CD14-positive monocyte (primary cell): ENCODE data around the gene FOXP1. TPM values are rescaled to one million over a fixed set of nuclear protein-coding genes. Genes with fewer than 3 reads are reported as not detected.

Experiments
- DNase-seq, 3 donors: peaks; one replicate each; pipeline ENCODE4 v3.0.0-alpha.2; 2011 to 2022
- H2AFZ ChIP-seq: 2 replicates; pipeline ENCODE4 v1.6.0; 2012; ENCODE audit warnings: mild to moderate bottlenecking, low read depth, low read length, inconsistent platforms; ENCODE audit not compliant: insufficient read depth, poor library complexity, severe bottlenecking
- H3K27ac ChIP-seq, 2 donors: 1 replicate in 1 of 2; 2 replicates in 1 of 2; pipeline ENCODE4 v1.5.1; 2012 to 2013; ENCODE audit warnings: low read length in 2 of 2, control low read depth in 1 of 2, inconsistent platforms in 1 of 2, low read depth in 1 of 2, mild to moderate bottlenecking in 1 of 2
- H3K27me3 ChIP-seq, 2 donors: one replicate each; pipeline versions ENCODE4 v1.6.0 to v1.6.1; 2011 to 2013; ENCODE audit warnings: low read length in 2 of 2; ENCODE audit not compliant: control insufficient read depth in 2 of 2, insufficient read depth in 2 of 2
- H3K36me3 ChIP-seq, 2 donors: replicated peaks in 1 of 2; 1 replicate in 1 of 2; 2 replicates in 1 of 2; pipeline versions ENCODE4 v1.5.1 to v1.6.1; 2012 to 2013; ENCODE audit warnings: low read length in 2 of 2, control low read depth in 1 of 2, inconsistent platforms in 1 of 2, mild to moderate bottlenecking in 1 of 2; ENCODE audit not compliant: insufficient read depth in 2 of 2, control insufficient read depth in 1 of 2
- H3K4me1 ChIP-seq, 2 donors: 1 replicate in 1 of 2; 2 replicates in 1 of 2; pipeline versions ENCODE4 v1.5.1 to v1.6.1; 2012 to 2013; ENCODE audit warnings: low read length in 2 of 2, control low read depth in 1 of 2, inconsistent platforms in 1 of 2, mild to moderate bottlenecking in 1 of 2, moderate library complexity in 1 of 2; ENCODE audit not compliant: insufficient read depth in 2 of 2, control insufficient read depth in 1 of 2
- H3K4me2 ChIP-seq: replicated peaks from 2 replicates; pipeline ENCODE3; 2012; ENCODE audit warnings: low read length, moderate library complexity, mild to moderate bottlenecking; ENCODE audit not compliant: poor library complexity, severe bottlenecking; ENCODE audit errors: extremely low read depth
- H3K4me3 ChIP-seq, 3 experiments: fragments of 200-600 bp in 1 of 3; sonication (generic) in 1 of 3; replicated peaks in 1 of 3; 1 replicate in 2 of 3; 2 replicates in 1 of 3; pipeline ENCODE4 v1.5.1; 2011 to 2013; ENCODE audit warnings: low read length in 3 of 3, mild to moderate bottlenecking in 3 of 3, control low read depth in 2 of 3, low read depth in 2 of 3, inconsistent platforms in 1 of 3, moderate library complexity in 1 of 3
- H3K79me2 ChIP-seq: 2 replicates; pipeline ENCODE4 v1.6.0; 2012; ENCODE audit warnings: mild to moderate bottlenecking, control low read depth, inconsistent platforms, low read length, moderate library complexity; ENCODE audit not compliant: insufficient read depth
- H3K9ac ChIP-seq: 2 replicates; pipeline ENCODE4 v1.6.0; 2017; ENCODE audit warnings: low read length, mild to moderate bottlenecking; ENCODE audit not compliant: insufficient read depth, poor library complexity, severe bottlenecking
- H3K9me3 ChIP-seq, 2 donors: replicated peaks in 1 of 2; 1 replicate in 1 of 2; 2 replicates in 1 of 2; pipeline versions ENCODE4 v1.5.1 to v1.6.1; 2012 to 2013; ENCODE audit warnings: low read length in 2 of 2, control low read depth in 1 of 2; ENCODE audit not compliant: control insufficient read depth in 1 of 2, insufficient read depth in 1 of 2
- H4K20me1 ChIP-seq: 2 replicates; pipeline ENCODE4 v1.6.0; 2012; ENCODE audit warnings: mild to moderate bottlenecking, low read length, control low read depth, moderate library complexity; ENCODE audit not compliant: insufficient read depth
- H3K27ac Mint-ChIP-seq, 7 donors: one replicate each; pipeline ENCODE4 v1.8.0; 2020; ENCODE audit warnings: mild to moderate bottlenecking in 7 of 7, mixed read lengths in 7 of 7, moderate library complexity in 6 of 7, inconsistent platforms in 2 of 7
- H3K27me3 Mint-ChIP-seq, 3 donors: one replicate each; pipeline ENCODE4 v1.8.0; 2021 to 2022; ENCODE audit warnings: low read depth in 3 of 3, mild to moderate bottlenecking in 3 of 3, mixed read lengths in 3 of 3, moderate library complexity in 3 of 3, inconsistent platforms in 1 of 3
- H3K36me3 Mint-ChIP-seq, 2 donors: one replicate each; pipeline ENCODE4 v1.8.0; 2020; ENCODE audit warnings: mixed read lengths in 2 of 2, inconsistent platforms in 1 of 2, mild to moderate bottlenecking in 1 of 2
- H3K4me1 Mint-ChIP-seq: one replicate; pipeline ENCODE4 v1.8.0; 2020; ENCODE audit warnings: mild to moderate bottlenecking, mixed read lengths
- H3K4me3 Mint-ChIP-seq, 2 donors: one replicate each; pipeline ENCODE4 v1.8.0; 2020; ENCODE audit warnings: mild to moderate bottlenecking in 2 of 2, mixed read lengths in 2 of 2, moderate library complexity in 1 of 2
- H3K9me3 Mint-ChIP-seq, 7 donors: one replicate each; pipeline ENCODE4 v1.8.0; 2020 to 2022; ENCODE audit warnings: mixed read lengths in 7 of 7, mild to moderate bottlenecking in 6 of 7, moderate library complexity in 6 of 7, inconsistent platforms in 2 of 7
- CTCF ChIP-seq: fragments of 200-600 bp; IDR thresholded peaks from one replicate; pipeline ENCODE4 v1.8.0; 2022; ENCODE audit warnings: antibody characterized with exemption, mild to moderate bottlenecking
- WGBS: methylation state at CpG from one replicate; pipeline ENCODE4 v1.1.5; 2013; ENCODE audit warnings: missing lambda C conversion rate; ENCODE audit not compliant: insufficient coverage; 5-methylcytosine and 5-hydroxymethylcytosine counted together
- intact Hi-C, 2 donors: fragments of 100-400 bp; cut with micrococcal nuclease; formaldehyde crosslinking; loops; one replicate each; pipeline versions ENCODE4 v1.15.0 to v1.15.1; 2023
- polyA plus RNA-seq, 3 donors: library from polyadenylated mRNA; depleted of rRNA in 1 of 3; unstranded in 2 of 3; stranded (reverse) in 1 of 3; fragments of 300-500 nt in 2 of 3; fragments of >200 nt in 1 of 3; fragmentation: Illumina TruSeq in 2 of 3; gene quantifications; 1 replicate in 2 of 3; 2 replicates in 1 of 3; pipeline ENCODE4 v1.2.3, GENCODE V29; 2012 to 2021

Gene FOXP1
- polyA plus RNA-seq, 3 donors, result 25.7 to 42.6 (median 27.8) TPM

- Histone ChIP-seq H3K9ac (no peak overlapping the region), H3K9me3 (peaks cover 0 to 2% of the 10 kb centered on the region in 2 donors), H3K4me2 (no peak overlapping the region), H3K4me3 (no peak overlapping the region), H3K4me1 (no peaks in the 10 kb centered on the region), H2AFZ (no peak overlapping the region), H3K27me3 (no peaks in the 10 kb centered on the region), H3K36me3 (no peaks in the 10 kb centered on the region), H3K79me2 (no peaks in the 10 kb centered on the region), H3K27ac (no peak overlapping the region), H4K20me1 (no peaks in the 10 kb centered on the region)
- H3K27me3 Mint-ChIP-seq, result peaks cover 0 to 2% (median 0%) of the 10 kb centered on the region in 3 donors
- DNase-seq, result peak in 1 of 3 donors; percentile 36
- intact Hi-C loops, result no loop called here
- peaks cover 2 to 12% (median 6%) of the 10 kb centered on the region in 7 donors for H3K9me3 Mint-ChIP-seq
- H3K36me3 Mint-ChIP-seq, result no peaks in the 10 kb centered on the region
- H3K4me3 Mint-ChIP-seq, result no peak overlapping the region
- H3K27ac Mint-ChIP-seq, result no peak overlapping the region
- WGBS, result 100% methylated on average over 1 of the region's 5 CpGs
- no peak for TF ChIP-seq CTCF
- peaks cover 10% of the 10 kb centered on the region for H3K4me1 Mint-ChIP-seq
Observed at GRCh38 chr3:71601811-71602210, 18.3 kb upstream of the FOXP1 start.

- WGBS, result 83% methylated on average over 1 of the region's 3 CpGs
- H3K4me1 ChIP-seq, result no peaks in the 10 kb centered on the region
- no peak overlapping the region for H2AFZ ChIP-seq
- peaks cover 0 to 2% (median 0%) of the 10 kb centered on the region in 3 donors for H3K27me3 Mint-ChIP-seq
- H3K4me1 Mint-ChIP-seq, result peaks cover 10% of the 10 kb centered on the region
- no peaks in the 10 kb centered on the region for H3K9me3 ChIP-seq
- H4K20me1 ChIP-seq, result no peaks in the 10 kb centered on the region
- no peak overlapping the region for H3K4me2 ChIP-seq
- H3K9me3 Mint-ChIP-seq, result peaks cover 0 to 5% (median 0%) of the 10 kb centered on the region in 7 donors
- TF ChIP-seq CTCF, result no peak
- no peak overlapping the region for H3K9ac ChIP-seq
- no peaks in the 10 kb centered on the region for H3K36me3 ChIP-seq
- no peak for DNase-seq
- no peaks in the 10 kb centered on the region for H3K27me3 ChIP-seq
- peak overlapping the region in 2 of 7 donors; percentile 38 to 60 for H3K27ac Mint-ChIP-seq
- peaks cover 0 to 5% of the 10 kb centered on the region in 2 donors for H3K36me3 Mint-ChIP-seq
- no peak overlapping the region for H3K4me3 Mint-ChIP-seq
- no peak overlapping the region for H3K4me3 ChIP-seq
- H3K79me2 ChIP-seq, result no peaks in the 10 kb centered on the region
- intact Hi-C loops, result no loop called here
- no peak overlapping the region for H3K27ac ChIP-seq
Observed at GRCh38 chr3:71600646-71601288, 17.2 kb upstream of the FOXP1 start.
